ENCODE measurements around the gene RITA1. TPM values are rescaled to one million over a fixed set of nuclear protein-coding genes. Genes with fewer than 3 reads are reported as not detected.
A peak's percentile ranks its signal among the peaks of the same experiment; 100 is the strongest.

Gene RITA1
- total and polyA plus RNA-seq, 3 donors from 2014 or later: 14.3 to 22.1 (median 20.9) TPM

GRCh38 chr12:113158439-113159203, 26.9 kb upstream of the RITA1 start:
- H3K27ac ChIP-seq: no peak overlapping the region
- TF ChIP-seq POLR2A (IDR thresholded peaks at IDR 0.05) (no peak), CTCF (IDR thresholded peaks at IDR 0.05) (no peak)
- intact Hi-C loops (cut with DNase I; ENCODE audit: low total_unique reads): loop anchor here (10.0 kb wide), 1 partner anchor 104 kb away; the partner anchor contains the start of gene DTX1
- no peaks in the 10 kb centered on the region for H3K27me3 ChIP-seq
- H3K4me3 ChIP-seq: no peak overlapping the region
- H3K9me3 ChIP-seq: no peaks in the 10 kb centered on the region
- WGBS, 2 donors: 93 to 94% methylated on average over 22 to 26 of the region's 26 CpGs
- no peak for DNase-seq
- no peaks in the 10 kb centered on the region for H3K36me3 ChIP-seq (ENCODE audit: low read depth, missing control alignments)
- peaks cover 6% of the 10 kb centered on the region for H3K4me1 ChIP-seq

- peaks cover 6% of the 10 kb centered on the region for H3K4me1 ChIP-seq
- H3K9me3 ChIP-seq: no peaks in the 10 kb centered on the region
- intact Hi-C loops (cut with DNase I; ENCODE audit: low total_unique reads): loop anchor here (10.0 kb wide), 1 partner anchor 105 kb away; the partner anchor contains the start of gene DTX1
- no peak overlapping the region for H3K27ac ChIP-seq
- TF ChIP-seq POLR2A (IDR thresholded peaks at IDR 0.05) (no peak), CTCF (IDR thresholded peaks at IDR 0.05) (no peak)
- H3K36me3 ChIP-seq (ENCODE audit: low read depth, missing control alignments): no peaks in the 10 kb centered on the region
- DNase-seq: no peak
- H3K4me3 ChIP-seq: no peak overlapping the region
- H3K27me3 ChIP-seq: no peaks in the 10 kb centered on the region
- 87% methylated on average over 7 of the region's 7 CpGs for WGBS, 2 donors
Observed at GRCh38 chr12:113159937-113160336, 25.6 kb upstream of the RITA1 start.

- H3K9me3 ChIP-seq: no peaks in the 10 kb centered on the region
- TF ChIP-seq CTCF (IDR thresholded peaks at IDR 0.05): no peak
- TF ChIP-seq POLR2A (IDR thresholded peaks at IDR 0.05): no peak
- peaks cover 6% of the 10 kb centered on the region for H3K4me1 ChIP-seq
- H3K27me3 ChIP-seq: no peaks in the 10 kb centered on the region
- DNase-seq: peak; percentile 68
- WGBS, 2 donors: 55% methylated on average over 3 to 21 of the region's 26 CpGs
- no peaks in the 10 kb centered on the region for H3K36me3 ChIP-seq (ENCODE audit: low read depth, missing control alignments)
- intact Hi-C loops (cut with DNase I; ENCODE audit: low total_unique reads): no loop called here
- H3K4me3 ChIP-seq: no peak overlapping the region
- no peak overlapping the region for H3K27ac ChIP-seq
Observed at GRCh38 chr12:113161415-113162016, 24.0 kb upstream of the RITA1 start.

GRCh38 chr12:113162102-113163029, 23.2 kb upstream of the RITA1 start:
- Histone ChIP-seq H3K27me3 (no peaks in the 10 kb centered on the region), H3K4me3 (no peak overlapping the region), H3K9me3 (no peaks in the 10 kb centered on the region), H3K36me3 (ENCODE audit: low read depth, missing control alignments) (no peaks in the 10 kb centered on the region), H3K4me1 (peaks cover 7% of the 10 kb centered on the region), H3K27ac (no peak overlapping the region)
- intact Hi-C loops (cut with DNase I; ENCODE audit: low total_unique reads): no loop called here
- 79 to 84% methylated on average over 13 to 25 of the region's 25 CpGs for WGBS, 2 donors
- no peak for TF ChIP-seq CTCF (IDR thresholded peaks at IDR 0.05)
- no peak for TF ChIP-seq POLR2A (IDR thresholded peaks at IDR 0.05)
- DNase-seq: peak; percentile 25

All from testis (tissue), 3 donors.